Measurements from ENCODE around the gene RTL10. TPM values are rescaled to one million over a fixed set of nuclear protein-coding genes. Genes with fewer than 3 reads are reported as not detected.

RTL10 gene
- total and polyA plus RNA-seq, 2 of the 4 experiments (the other 2 are of a cell fraction), result 8.6 to 12.1 TPM

DNA sequence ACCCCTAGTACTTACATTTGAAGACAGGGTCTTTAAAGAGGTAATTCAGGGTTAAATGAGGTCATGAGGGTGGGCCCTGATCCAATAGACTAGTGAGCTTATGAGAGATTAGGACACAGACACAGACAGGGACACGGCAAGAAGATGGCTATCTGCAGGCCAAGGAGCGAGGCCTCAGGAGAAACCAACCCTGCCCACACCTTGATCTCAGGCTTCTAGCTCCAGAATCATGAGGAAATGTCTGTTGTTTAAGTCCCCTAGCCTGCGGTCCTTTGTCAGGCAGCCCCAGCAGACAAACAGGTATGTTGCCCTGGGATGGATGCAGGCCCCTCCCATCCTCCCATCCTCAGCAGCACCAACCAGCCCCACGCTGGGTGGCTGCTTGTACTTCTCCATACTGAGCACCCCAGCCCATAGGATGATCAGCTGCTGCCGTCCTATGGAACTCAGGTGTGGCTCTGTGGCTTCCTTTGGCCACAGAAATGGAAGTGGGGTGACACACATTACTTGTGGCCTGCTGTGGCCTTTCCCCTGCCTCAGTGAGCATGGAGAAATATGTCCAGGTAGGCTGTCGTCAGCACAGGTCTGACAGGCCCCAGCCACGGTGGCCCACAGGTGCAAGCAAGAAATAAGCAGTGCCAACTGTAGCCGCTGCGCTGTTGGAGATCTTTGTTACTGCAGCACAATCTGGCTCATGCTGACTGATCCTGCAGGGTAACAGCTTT, 7.9 kb downstream of the RTL10 start:
- Histone ChIP-seq H3K23ac (ENCODE audit: low read depth, low read length) (no peak overlapping the region), H3K36me3 (ENCODE audit: control insufficient read depth, insufficient read depth, low read length) (peaks cover 27% of the 10 kb centered on the region), H3K4me1 (ENCODE audit: control insufficient read depth, insufficient read depth, low read length) (peaks cover 7% of the 10 kb centered on the region), H3K9me3 (ENCODE audit: control insufficient read depth, insufficient read depth, low read length) (peaks cover 3% of the 10 kb centered on the region; the same call in 1 of the 2 replicates), H2AK5ac (ENCODE audit: low read depth, low read length) (no peak overlapping the region), H2BK120ac (ENCODE audit: low read depth, low read length) (no peak overlapping the region), H2BK15ac (ENCODE audit: low read depth, low read length) (no peak overlapping the region), H3K79me1 (ENCODE audit: low read depth in 1 of 2, low read length in 2 of 2) (peaks cover 28 to 85% of the 10 kb centered on the region in 2 experiments), H3K27ac (ENCODE audit: insufficient read depth, low read length) (no peak overlapping the region), H4K5ac (ENCODE audit: low read depth, low read length) (no peak overlapping the region), H3K14ac (replicated peaks; ENCODE audit: low read depth, low read length) (no peak overlapping the region), H3K4ac (ENCODE audit: low read depth, low read length) (no peak overlapping the region), H2BK20ac (ENCODE audit: low read depth, low read length) (no peak overlapping the region), H2BK5ac (ENCODE audit: low read depth, low read length, poor library complexity, severe bottlenecking) (no peak overlapping the region), H3K27me3 (ENCODE audit: control insufficient read depth, insufficient read depth, low read length) (no peaks in the 10 kb centered on the region), H2AFZ (replicated peaks; ENCODE audit: low read length, poor library complexity) (no peak overlapping the region), H3K56ac (ENCODE audit: extremely low read depth, insufficient read depth, low read length) (no peak overlapping the region), H2AK9ac (replicated peaks; ENCODE audit: low read depth, low read length, poor library complexity) (no peak overlapping the region), H4K91ac (ENCODE audit: insufficient read depth, low read depth, low read length) (no peak overlapping the region), H3K9ac (ENCODE audit: low read depth, low read length) (no peak overlapping the region), H4K8ac (ENCODE audit: low read depth in 2 of 2, low read length in 2 of 2) (no peak overlapping the region), H3K4me2 (ENCODE audit: low read depth, low read length) (no peak overlapping the region), H4K20me1 (ENCODE audit: insufficient read depth, low read length) (peaks cover 57% of the 10 kb centered on the region), H3K9me1 (ENCODE audit: insufficient read depth, low read length) (peaks cover 25% of the 10 kb centered on the region), H3K4me3 (ENCODE audit: insufficient read depth, low read depth, low read length) (no peak overlapping the region), H3K18ac (ENCODE audit: low read depth, low read length) (no peak overlapping the region)
- DNase-seq (no peak), ATAC-seq (ENCODE audit: low read depth) (no peak)
- WGBS, 2 experiments (ENCODE audit: extremely low coverage in 2 of 2, insufficient read length in 1 of 2), result 92% methylated on average over 4 of the region's 9 CpGs; no CpG with 5 or more reads in 1 of the 2 experiments
- intact Hi-C loops (cut with micrococcal nuclease) (no loop called here), dilution Hi-C loops (cut with HindIII; ENCODE audit: low sequenced_read_pairs, unreplicated experiment) (no loop called here), in situ Hi-C loops (cut with MboI; ENCODE audit: low sequenced_read_pairs) (no loop called here)
- BruUV-seq (replicated peaks), result no TSS peak
- ChIA-PET CTCF (no interaction called here), POLR2A (ENCODE audit: unreplicated experiment) (no interaction called here)
- TF ChIP-seq BHLHE40 (IDR thresholded peaks at IDR 0.05; ENCODE audit: low read depth, low read length) (no peak), RFX5 (IDR thresholded peaks at IDR 0.05; ENCODE audit: low read depth, low read length) (no peak), CHD1 (IDR thresholded peaks at IDR 0.05; ENCODE audit: low read depth, low read length) (no peak), MAZ (IDR thresholded peaks at IDR 0.05; ENCODE audit: borderline replicate concordance, low read depth, low read length) (no peak), FOS (IDR thresholded peaks at IDR 0.05; ENCODE audit: low read depth, low read length) (no peak), RAD21 (IDR thresholded peaks at IDR 0.05; ENCODE audit: low read length) (no peak), POLR2A (IDR thresholded peaks at IDR 0.05; ENCODE audit: low read depth, low read length) (no peak), RCOR1 (IDR thresholded peaks at IDR 0.05; ENCODE audit: insufficient replicate concordance, low read length) (no peak), NFE2L2 (IDR thresholded peaks at IDR 0.05; ENCODE audit: low read depth, low read length) (no peak), MAFK (IDR thresholded peaks at IDR 0.05; ENCODE audit: low read depth, low read length) (no peak), CEBPB (IDR thresholded peaks at IDR 0.05; ENCODE audit: low read depth, low read length) (no peak)
- TF ChIP-seq, protein P1, sequence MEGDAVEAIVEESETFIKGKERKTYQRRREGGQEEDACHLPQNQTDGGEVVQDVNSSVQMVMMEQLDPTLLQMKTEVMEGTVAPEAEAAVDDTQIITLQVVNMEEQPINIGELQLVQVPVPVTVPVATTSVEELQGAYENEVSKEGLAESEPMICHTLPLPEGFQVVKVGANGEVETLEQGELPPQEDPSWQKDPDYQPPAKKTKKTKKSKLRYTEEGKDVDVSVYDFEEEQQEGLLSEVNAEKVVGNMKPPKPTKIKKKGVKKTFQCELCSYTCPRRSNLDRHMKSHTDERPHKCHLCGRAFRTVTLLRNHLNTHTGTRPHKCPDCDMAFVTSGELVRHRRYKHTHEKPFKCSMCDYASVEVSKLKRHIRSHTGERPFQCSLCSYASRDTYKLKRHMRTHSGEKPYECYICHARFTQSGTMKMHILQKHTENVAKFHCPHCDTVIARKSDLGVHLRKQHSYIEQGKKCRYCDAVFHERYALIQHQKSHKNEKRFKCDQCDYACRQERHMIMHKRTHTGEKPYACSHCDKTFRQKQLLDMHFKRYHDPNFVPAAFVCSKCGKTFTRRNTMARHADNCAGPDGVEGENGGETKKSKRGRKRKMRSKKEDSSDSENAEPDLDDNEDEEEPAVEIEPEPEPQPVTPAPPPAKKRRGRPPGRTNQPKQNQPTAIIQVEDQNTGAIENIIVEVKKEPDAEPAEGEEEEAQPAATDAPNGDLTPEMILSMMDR (conservative IDR thresholded peaks at IDR 0.05; ENCODE audit: low read depth, low read length), result no peak
- TF ChIP-seq, protein P2, sequence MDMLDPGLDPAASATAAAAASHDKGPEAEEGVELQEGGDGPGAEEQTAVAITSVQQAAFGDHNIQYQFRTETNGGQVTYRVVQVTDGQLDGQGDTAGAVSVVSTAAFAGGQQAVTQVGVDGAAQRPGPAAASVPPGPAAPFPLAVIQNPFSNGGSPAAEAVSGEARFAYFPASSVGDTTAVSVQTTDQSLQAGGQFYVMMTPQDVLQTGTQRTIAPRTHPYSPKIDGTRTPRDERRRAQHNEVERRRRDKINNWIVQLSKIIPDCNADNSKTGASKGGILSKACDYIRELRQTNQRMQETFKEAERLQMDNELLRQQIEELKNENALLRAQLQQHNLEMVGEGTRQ (IDR thresholded peaks at IDR 0.05; ENCODE audit: low read depth, low read length), result no peak
